HG03045 (cell line): ENCODE results near the gene ARHGDIA.
"Not testable (repeated sequence)": the region's sequence is repeated elsewhere in the genome, so short reads cannot be mapped to it uniquely, and the experiment has no call there.

Source experiments
- ATAC-seq: cut with Tn5 transposase; IDR thresholded peaks from one replicate; pipeline ENCODE4 v1.9.1; 2021; ENCODE audit warnings: mild to moderate bottlenecking, moderate library complexity; ENCODE audit not compliant: unreplicated experiment

The ARHGDIA gene

DNA sequence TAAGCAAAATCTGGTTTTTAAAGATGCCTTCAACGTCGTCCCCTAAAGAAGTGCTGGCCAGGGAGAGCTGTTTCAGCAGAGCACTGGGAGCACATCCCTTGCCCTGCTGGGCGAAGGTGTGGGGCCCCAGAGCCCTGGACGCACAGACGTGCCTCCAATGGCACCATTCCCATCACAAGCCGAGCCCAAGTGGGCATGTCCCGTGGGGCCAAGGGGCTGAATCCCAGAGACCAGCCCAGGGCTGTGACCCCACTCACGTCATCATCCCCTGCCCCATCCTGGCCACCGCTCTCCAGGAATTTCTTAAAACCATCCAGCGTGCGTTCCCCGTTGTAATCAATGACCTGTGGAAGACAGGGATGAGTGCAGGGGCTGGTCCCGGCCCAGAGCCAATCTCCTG, 26.2 kb downstream of the ARHGDIA start:
- ATAC-seq: no peak

DNA sequence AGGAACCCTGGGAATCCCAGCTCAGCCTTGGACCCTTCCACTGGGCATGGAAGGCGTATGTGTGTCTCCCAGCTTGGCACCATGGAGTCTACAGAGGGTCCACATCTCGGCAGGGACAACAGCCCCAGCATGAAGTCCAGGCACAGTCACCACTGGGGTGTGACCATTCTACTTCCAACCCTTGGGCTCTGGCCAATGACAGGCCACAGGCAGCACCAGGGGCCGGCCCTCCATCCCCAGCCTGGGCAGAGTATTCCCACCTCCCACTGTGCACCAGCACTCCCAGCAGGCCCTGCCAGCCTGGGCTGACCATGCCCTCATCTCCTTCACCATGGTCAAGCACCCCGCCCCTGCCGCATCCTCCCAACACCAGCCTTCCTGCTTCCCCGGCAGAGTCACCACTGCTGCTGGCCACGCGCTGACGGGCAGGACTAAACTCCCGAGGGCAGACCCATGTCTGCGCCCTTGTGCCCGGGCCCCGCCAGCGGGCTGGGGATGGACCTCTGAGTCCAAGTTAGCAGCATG, 26.7 kb downstream of the ARHGDIA start:
- no peak for ATAC-seq

DNA sequence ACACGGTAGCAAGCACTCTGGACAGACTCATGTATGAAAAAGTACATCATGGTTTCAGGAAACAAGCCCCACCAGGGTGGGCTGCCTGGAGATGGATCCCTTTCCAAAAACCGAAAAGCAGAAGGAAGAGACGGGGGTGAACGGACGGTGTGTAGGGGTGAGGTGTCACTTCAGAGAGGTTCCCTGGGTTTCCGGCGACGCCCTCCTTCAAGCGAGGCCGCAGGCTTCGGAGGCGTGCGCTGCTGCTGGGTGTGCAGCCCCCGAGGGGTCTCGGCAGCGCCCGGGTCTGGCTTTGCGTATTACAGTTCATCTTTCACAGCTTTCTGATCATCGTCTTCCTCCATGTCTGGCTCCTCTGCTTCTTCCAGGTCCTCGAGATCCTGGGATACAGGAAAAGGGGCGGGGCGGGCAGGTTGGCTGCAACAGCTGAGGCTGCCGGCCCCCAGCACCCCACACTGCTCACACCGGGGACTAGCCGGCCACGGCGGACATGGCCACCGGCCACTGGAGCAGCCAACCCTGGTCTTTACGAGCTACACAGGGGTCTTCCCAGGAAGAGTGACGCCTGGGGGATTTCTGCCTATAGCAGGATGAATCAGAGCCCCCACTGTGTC, 27.3 kb downstream of the ARHGDIA start:
- ATAC-seq: no peak

DNA sequence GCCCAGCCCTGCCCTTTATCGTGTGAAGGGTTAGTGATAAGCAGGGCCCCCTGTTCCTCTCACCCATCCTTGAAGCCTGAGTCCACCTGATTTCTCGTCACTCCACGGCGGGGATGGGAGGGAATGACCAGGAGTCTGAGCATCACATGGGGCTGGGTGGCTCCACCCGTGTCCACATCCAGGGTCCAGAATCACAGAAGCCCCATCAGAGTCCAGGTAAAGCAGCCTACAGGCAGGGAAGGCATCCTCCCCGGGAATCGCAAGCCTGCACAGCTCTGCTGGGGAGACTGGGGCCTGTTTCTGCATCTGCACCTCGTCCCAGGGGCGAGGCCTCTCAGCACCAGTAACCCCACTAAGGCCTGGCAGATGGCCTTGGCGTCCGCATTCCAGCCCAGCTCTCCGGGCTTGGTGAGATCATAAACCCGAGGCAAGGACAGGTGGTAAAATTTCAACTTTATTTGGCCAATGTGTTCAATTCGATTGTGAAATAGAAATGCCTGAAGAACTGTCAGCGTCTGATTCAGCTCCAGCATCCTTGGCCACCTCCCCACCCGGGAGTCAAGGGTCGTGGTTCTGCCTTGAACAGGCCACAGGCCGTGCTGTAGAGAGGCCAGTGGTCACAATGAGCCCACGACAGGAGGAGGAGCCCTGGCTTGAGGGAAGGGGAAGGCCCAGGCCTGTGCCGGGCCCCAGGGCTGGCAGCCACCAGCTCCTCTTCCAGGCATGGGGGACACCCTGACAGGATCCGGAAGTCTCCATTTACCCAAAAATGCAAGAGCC, 28.2 kb downstream of the ARHGDIA start:
- no peak for ATAC-seq

DNA sequence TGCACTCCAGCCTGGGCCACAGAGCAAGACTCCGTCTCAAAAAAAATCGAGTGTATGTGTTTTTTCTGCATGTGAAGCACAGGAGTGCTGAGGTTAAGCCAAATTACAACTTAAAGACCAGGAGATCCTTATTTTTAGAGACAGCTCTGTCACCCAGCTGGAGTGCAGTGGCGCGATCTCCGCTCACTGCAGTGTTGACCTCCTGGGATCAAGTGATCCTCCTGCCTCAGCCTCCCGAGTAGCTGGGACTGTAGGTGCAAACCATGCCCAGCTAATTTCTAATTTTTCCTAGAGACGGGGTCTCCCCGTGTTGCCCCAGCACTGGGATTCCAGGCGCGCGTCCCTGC, 28.8 kb downstream of the ARHGDIA start:
- ATAC-seq: no peak

- no peak for ATAC-seq
Measured at GRCh38 chr17:81841866-81842265, 29.3 kb downstream of the ARHGDIA start.

- ATAC-seq: no peak
Measured at GRCh38 chr17:81840826-81841778, 30.0 kb downstream of the ARHGDIA start.

GRCh38 chr17:81840059-81840458, 31.1 kb downstream of the ARHGDIA start:
- ATAC-seq: not testable (repeated sequence)

GRCh38 chr17:81839301-81839700, 31.8 kb downstream of the ARHGDIA start:
- no peak for ATAC-seq

DNA sequence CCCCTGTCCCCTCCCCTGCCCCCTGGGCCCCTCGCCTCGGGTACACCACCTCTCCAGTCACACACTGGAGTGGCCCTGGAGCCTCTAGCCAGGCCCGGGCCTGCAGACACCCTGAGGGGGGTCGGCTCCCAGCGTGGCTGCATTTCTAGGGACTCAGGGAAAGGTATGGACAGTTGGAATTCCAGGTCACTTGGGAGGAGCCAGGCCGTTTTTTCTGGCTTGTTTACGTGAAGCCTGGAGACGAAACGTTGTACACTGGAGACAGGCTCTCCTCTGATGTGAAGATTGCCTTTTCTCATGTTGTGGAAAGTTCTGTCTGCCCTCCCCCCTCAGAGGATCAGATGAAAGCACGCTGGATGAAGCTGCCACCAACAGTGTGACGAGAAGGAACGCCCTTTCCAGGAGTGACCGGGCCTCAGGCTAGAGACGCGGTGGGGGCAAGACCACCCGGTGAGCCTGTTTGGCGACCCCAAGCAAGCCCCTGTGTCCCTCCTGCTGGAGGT, 32.3 kb downstream of the ARHGDIA start:
- ATAC-seq: no peak

- no peak for ATAC-seq
Measured at GRCh38 chr17:81837641-81838040, 33.5 kb downstream of the ARHGDIA start.

GRCh38 chr17:81834831-81835267, 36.3 kb downstream of the ARHGDIA start, which contains the start of gene PPP1R27:
TSS of gene PPP1R27 (minus strand) at chr17:81835050. CDS start at chr17:81834953, 97 bp downstream.
- no peak for ATAC-seq

DNA sequence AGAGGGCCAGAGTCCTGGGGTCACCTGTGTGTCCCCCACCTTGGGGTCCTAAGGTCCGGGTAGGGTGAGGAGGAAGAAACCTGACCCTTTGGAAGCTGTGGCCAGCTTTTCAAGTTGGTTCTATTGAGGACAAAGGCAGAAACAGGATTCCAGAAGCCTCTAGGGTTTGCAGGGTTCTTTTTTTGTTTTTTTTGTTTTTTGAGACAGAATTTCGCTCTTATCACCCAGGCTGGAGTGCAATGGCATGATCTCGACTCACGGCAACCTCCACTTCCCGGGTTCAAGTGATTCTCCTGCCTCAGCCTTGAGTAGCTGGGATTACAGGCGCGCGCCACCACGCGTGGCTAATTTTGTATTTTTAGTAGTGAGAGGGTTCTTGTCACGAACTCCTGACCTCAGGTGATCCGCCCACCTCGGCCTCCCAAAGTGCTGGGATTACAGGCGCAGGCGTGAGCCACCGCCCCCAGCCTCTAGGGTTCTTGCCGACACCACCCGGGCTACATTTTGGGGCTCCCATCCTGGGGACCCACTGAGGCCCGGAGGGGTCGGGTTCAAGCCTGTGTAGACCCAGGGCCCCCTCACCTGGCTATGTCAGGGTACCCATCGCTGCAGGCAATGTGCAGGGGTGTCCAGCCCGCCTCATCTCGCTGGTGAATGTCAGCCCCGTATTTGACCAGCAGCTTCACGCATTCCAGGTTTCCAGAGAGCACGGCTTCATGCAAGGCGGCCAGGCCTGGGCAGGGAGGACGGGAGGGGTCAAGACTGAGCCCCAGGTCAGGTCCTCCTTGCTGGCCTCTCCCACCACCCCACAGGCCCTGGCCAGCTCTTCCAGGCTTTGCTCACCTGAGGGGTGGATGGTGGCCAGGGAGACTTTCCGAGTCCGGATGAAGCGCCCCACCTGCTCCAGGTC, 37.0 kb downstream of the ARHGDIA start:
- no peak for ATAC-seq

- ATAC-seq: peak; percentile 74
Measured at GRCh38 chr17:81833160-81833920, 37.8 kb downstream of the ARHGDIA start, which contains the start of gene MCRIP1. TSS of gene MCRIP1 (minus strand) at chr17:81833291. CDS start at chr17:81824506, 8,785 bp downstream.

DNA sequence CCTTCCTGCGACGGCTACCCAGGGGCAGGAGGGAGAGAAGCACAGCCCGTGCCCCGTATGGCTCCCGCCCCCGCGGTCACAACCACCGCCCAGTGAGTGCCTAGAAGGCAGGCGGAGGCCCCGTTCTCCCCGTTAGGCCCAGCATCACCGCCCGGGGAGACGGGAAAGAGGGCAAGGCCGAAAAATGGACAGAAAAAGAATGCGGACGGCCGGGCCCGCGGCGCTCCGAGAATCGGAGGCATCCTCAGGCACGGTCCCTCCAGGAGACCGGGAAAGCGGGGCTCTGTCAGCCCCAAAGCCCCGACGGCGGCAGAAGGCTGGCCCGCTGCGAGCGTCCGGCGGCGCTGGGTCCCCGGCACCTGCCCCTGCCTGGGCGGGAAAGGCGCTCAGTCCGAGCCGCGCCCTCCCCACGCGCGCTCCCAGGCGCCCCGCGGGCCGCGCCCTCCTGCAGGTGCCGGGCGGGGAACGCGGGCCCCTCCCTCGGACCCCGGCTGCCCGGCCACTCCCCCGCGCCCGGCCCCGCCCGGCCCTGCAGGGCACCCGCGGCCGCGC, 38.5 kb downstream of the ARHGDIA start:
- peak; percentile 69 for ATAC-seq

DNA sequence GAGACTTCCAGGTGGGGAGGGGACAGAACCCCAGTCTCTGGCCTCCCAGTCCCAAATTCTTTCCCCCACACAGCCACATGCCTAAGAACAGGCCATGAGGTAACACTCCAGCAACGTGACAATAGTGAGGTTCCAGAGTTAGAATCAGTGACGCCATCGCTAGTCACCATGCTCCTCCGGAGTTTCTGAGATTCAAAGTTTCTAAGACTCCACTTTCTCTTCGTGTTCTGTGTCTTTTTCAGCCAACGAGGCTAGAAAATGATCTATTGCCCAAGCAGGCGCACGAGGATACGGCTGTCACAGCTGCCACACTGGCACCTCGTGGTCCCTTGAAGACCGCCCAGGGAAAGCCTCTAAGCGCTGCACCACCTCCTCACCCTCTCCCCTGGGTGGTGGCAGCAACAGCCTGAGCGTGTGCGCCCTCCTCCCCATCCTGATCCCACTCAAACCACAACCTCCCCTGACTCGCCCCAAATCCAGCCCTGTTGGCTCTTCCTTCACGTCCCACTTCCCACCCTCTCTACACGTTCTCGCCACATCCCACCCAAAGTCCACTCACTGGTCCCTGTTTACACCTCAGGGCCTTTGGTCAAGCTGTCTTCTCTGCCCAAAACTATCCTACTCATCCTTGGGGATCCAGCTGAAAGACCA, 39.1 kb downstream of the ARHGDIA start:
- ATAC-seq: peak; percentile 7

DNA sequence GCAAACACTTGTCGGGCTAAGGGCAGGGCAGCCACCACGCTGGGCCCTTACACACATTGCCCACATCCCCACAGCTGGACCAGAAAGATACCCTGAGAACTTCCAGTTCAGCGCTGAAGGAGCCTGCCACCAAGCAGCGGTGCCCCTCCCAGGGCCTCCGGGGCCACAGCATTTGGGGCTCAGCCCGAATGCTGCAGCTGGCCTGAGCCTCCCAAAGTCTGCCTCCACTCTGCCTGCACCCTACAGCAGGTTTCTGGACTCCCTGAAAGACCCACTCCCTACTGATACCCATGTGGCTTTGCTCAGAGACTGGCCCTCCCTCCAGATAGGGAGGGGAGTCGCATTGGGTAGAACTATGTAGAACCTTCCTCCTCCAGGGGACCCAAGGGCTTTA, 39.6 kb downstream of the ARHGDIA start:
- no peak for ATAC-seq

DNA sequence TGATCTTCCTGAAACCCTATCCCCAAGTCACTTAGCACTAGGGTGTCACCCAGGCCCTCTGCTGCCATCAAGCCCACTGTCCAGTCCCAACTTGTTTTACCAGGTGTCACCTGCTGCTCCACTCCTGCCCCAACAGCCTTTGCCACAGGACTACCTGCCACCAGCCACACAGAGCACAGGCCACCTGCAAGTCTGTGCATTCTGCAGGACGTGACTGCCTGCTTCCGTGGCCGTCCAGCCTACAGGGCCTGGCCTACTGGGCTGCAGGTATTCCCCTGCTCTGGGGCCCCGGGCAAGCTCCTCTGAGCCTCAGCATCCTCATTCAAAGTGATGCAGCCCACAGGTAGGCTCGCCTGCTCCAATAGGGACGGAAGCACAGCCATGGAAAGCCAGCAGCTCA, 41.3 kb downstream of the ARHGDIA start:
- no peak for ATAC-seq
